ENCODE measurements around the gene UNK.

Gene UNK

GRCh38 chr17:75814900-75815373, 30.3 kb downstream of the UNK start:
- Histone ChIP-seq H3K36me3 (ENCODE audit: control insufficient read depth, insufficient read depth, low read length) (peaks cover 56% of the 10 kb centered on the region), H3K27me3 (ENCODE audit: control insufficient read depth, insufficient read depth, low read length) (no peaks in the 10 kb centered on the region), H3K9ac (ENCODE audit: low read length) (no peak overlapping the region), H3K27ac (ENCODE audit: low read depth, low read length) (no peak overlapping the region), H3K4me1 (ENCODE audit: control insufficient read depth, insufficient read depth, low read length) (no peaks in the 10 kb centered on the region), H3K4me3 (ENCODE audit: low read length) (no peak overlapping the region)

- peaks cover 59% of the 10 kb centered on the region for H3K36me3 ChIP-seq (ENCODE audit: control insufficient read depth, insufficient read depth, low read length)
- no peaks in the 10 kb centered on the region for H3K27me3 ChIP-seq (ENCODE audit: control insufficient read depth, insufficient read depth, low read length)
- H3K9ac ChIP-seq (ENCODE audit: low read length), result no peak overlapping the region
- H3K27ac ChIP-seq (ENCODE audit: low read depth, low read length), result no peak overlapping the region
- no peak overlapping the region for H3K4me3 ChIP-seq (ENCODE audit: low read length)
- H3K4me1 ChIP-seq (ENCODE audit: control insufficient read depth, insufficient read depth, low read length), result no peaks in the 10 kb centered on the region
Measured at GRCh38 chr17:75815399-75815798, 30.8 kb downstream of the UNK start.

- H3K4me1 ChIP-seq (ENCODE audit: control insufficient read depth, insufficient read depth, low read length), result no peaks in the 10 kb centered on the region
- no peak overlapping the region for H3K4me3 ChIP-seq (ENCODE audit: low read length)
- no peak overlapping the region for H3K27ac ChIP-seq (ENCODE audit: low read depth, low read length)
- no peaks in the 10 kb centered on the region for H3K27me3 ChIP-seq (ENCODE audit: control insufficient read depth, insufficient read depth, low read length)
- peaks cover 68% of the 10 kb centered on the region for H3K36me3 ChIP-seq (ENCODE audit: control insufficient read depth, insufficient read depth, low read length)
- H3K9ac ChIP-seq (ENCODE audit: low read length), result no peak overlapping the region
Measured at GRCh38 chr17:75816693-75817092, 32.1 kb downstream of the UNK start.

GRCh38 chr17:75817571-75817970, 33.0 kb downstream of the UNK start:
- H3K4me3 ChIP-seq (ENCODE audit: low read length), result no peak overlapping the region
- no peaks in the 10 kb centered on the region for H3K27me3 ChIP-seq (ENCODE audit: control insufficient read depth, insufficient read depth, low read length)
- H3K27ac ChIP-seq (ENCODE audit: low read depth, low read length), result no peak overlapping the region
- no peaks in the 10 kb centered on the region for H3K4me1 ChIP-seq (ENCODE audit: control insufficient read depth, insufficient read depth, low read length)
- H3K36me3 ChIP-seq (ENCODE audit: control insufficient read depth, insufficient read depth, low read length), result peaks cover 60% of the 10 kb centered on the region
- no peak overlapping the region for H3K9ac ChIP-seq (ENCODE audit: low read length)

- H3K4me1 ChIP-seq (ENCODE audit: control insufficient read depth, insufficient read depth, low read length), result no peaks in the 10 kb centered on the region
- H3K36me3 ChIP-seq (ENCODE audit: control insufficient read depth, insufficient read depth, low read length), result peaks cover 53% of the 10 kb centered on the region
- H3K27me3 ChIP-seq (ENCODE audit: control insufficient read depth, insufficient read depth, low read length), result no peaks in the 10 kb centered on the region
- H3K9ac ChIP-seq (ENCODE audit: low read length), result no peak overlapping the region
- H3K4me3 ChIP-seq (ENCODE audit: low read length), result no peak overlapping the region
- H3K27ac ChIP-seq (ENCODE audit: low read depth, low read length), result no peak overlapping the region
Measured at GRCh38 chr17:75818326-75818885, 33.8 kb downstream of the UNK start.

GRCh38 chr17:75819116-75819515, 34.5 kb downstream of the UNK start:
- H3K4me3 ChIP-seq (ENCODE audit: low read length), result no peak overlapping the region
- H3K36me3 ChIP-seq (ENCODE audit: control insufficient read depth, insufficient read depth, low read length), result peaks cover 52% of the 10 kb centered on the region
- no peak overlapping the region for H3K9ac ChIP-seq (ENCODE audit: low read length)
- H3K4me1 ChIP-seq (ENCODE audit: control insufficient read depth, insufficient read depth, low read length), result no peaks in the 10 kb centered on the region
- no peaks in the 10 kb centered on the region for H3K27me3 ChIP-seq (ENCODE audit: control insufficient read depth, insufficient read depth, low read length)
- no peak overlapping the region for H3K27ac ChIP-seq (ENCODE audit: low read depth, low read length)

- no peak overlapping the region for H3K9ac ChIP-seq (ENCODE audit: low read length)
- no peak overlapping the region for H3K4me3 ChIP-seq (ENCODE audit: low read length)
- peaks cover 50% of the 10 kb centered on the region for H3K36me3 ChIP-seq (ENCODE audit: control insufficient read depth, insufficient read depth, low read length)
- no peaks in the 10 kb centered on the region for H3K27me3 ChIP-seq (ENCODE audit: control insufficient read depth, insufficient read depth, low read length)
- no peak overlapping the region for H3K27ac ChIP-seq (ENCODE audit: low read depth, low read length)
- no peaks in the 10 kb centered on the region for H3K4me1 ChIP-seq (ENCODE audit: control insufficient read depth, insufficient read depth, low read length)
Measured at GRCh38 chr17:75819678-75820077, 35.1 kb downstream of the UNK start.

- no peaks in the 10 kb centered on the region for H3K4me1 ChIP-seq (ENCODE audit: control insufficient read depth, insufficient read depth, low read length)
- no peak overlapping the region for H3K9ac ChIP-seq (ENCODE audit: low read length)
- H3K36me3 ChIP-seq (ENCODE audit: control insufficient read depth, insufficient read depth, low read length), result peaks cover 43% of the 10 kb centered on the region
- H3K27ac ChIP-seq (ENCODE audit: low read depth, low read length), result no peak overlapping the region
- H3K4me3 ChIP-seq (ENCODE audit: low read length), result no peak overlapping the region
- H3K27me3 ChIP-seq (ENCODE audit: control insufficient read depth, insufficient read depth, low read length), result no peaks in the 10 kb centered on the region
Measured at GRCh38 chr17:75820094-75821080, 35.8 kb downstream of the UNK start.

GRCh38 chr17:75821552-75821951, 36.9 kb downstream of the UNK start:
- no peaks in the 10 kb centered on the region for H3K27me3 ChIP-seq (ENCODE audit: control insufficient read depth, insufficient read depth, low read length)
- H3K27ac ChIP-seq (ENCODE audit: low read depth, low read length), result no peak overlapping the region
- H3K9ac ChIP-seq (ENCODE audit: low read length), result no peak overlapping the region
- no peak overlapping the region for H3K4me3 ChIP-seq (ENCODE audit: low read length)
- no peaks in the 10 kb centered on the region for H3K4me1 ChIP-seq (ENCODE audit: control insufficient read depth, insufficient read depth, low read length)
- H3K36me3 ChIP-seq (ENCODE audit: control insufficient read depth, insufficient read depth, low read length), result peaks cover 38% of the 10 kb centered on the region

GRCh38 chr17:75822119-75822799, 37.7 kb downstream of the UNK start:
- Histone ChIP-seq H3K27me3 (ENCODE audit: control insufficient read depth, insufficient read depth, low read length) (no peaks in the 10 kb centered on the region), H3K27ac (ENCODE audit: low read depth, low read length) (no peak overlapping the region), H3K4me1 (ENCODE audit: control insufficient read depth, insufficient read depth, low read length) (no peaks in the 10 kb centered on the region), H3K4me3 (ENCODE audit: low read length) (no peak overlapping the region), H3K36me3 (ENCODE audit: control insufficient read depth, insufficient read depth, low read length) (peaks cover 31% of the 10 kb centered on the region), H3K9ac (ENCODE audit: low read length) (no peak overlapping the region)

GRCh38 chr17:75822800-75823166, 38.2 kb downstream of the UNK start:
- Histone ChIP-seq H3K36me3 (ENCODE audit: control insufficient read depth, insufficient read depth, low read length) (peaks cover 29% of the 10 kb centered on the region), H3K4me1 (ENCODE audit: control insufficient read depth, insufficient read depth, low read length) (no peaks in the 10 kb centered on the region), H3K27me3 (ENCODE audit: control insufficient read depth, insufficient read depth, low read length) (no peaks in the 10 kb centered on the region), H3K9ac (ENCODE audit: low read length) (no peak overlapping the region), H3K4me3 (ENCODE audit: low read length) (no peak overlapping the region), H3K27ac (ENCODE audit: low read depth, low read length) (no peak overlapping the region)

- no peak overlapping the region for H3K27ac ChIP-seq (ENCODE audit: low read depth, low read length)
- H3K36me3 ChIP-seq (ENCODE audit: control insufficient read depth, insufficient read depth, low read length), result peaks cover 29% of the 10 kb centered on the region
- no peak overlapping the region for H3K9ac ChIP-seq (ENCODE audit: low read length)
Measured at GRCh38 chr17:75823257-75824041, 38.8 kb downstream of the UNK start.

More at GRCh38 chr17:75823257-75824041, 38.8 kb downstream of the UNK start:
- Histone ChIP-seq H3K27me3 (ENCODE audit: control insufficient read depth, insufficient read depth, low read length) (no peaks in the 10 kb centered on the region), H3K4me3 (ENCODE audit: low read length) (no peak overlapping the region), H3K4me1 (ENCODE audit: control insufficient read depth, insufficient read depth, low read length) (peaks cover 5% of the 10 kb centered on the region)
